ENCODE data around the gene PDZD7.

DNA sequence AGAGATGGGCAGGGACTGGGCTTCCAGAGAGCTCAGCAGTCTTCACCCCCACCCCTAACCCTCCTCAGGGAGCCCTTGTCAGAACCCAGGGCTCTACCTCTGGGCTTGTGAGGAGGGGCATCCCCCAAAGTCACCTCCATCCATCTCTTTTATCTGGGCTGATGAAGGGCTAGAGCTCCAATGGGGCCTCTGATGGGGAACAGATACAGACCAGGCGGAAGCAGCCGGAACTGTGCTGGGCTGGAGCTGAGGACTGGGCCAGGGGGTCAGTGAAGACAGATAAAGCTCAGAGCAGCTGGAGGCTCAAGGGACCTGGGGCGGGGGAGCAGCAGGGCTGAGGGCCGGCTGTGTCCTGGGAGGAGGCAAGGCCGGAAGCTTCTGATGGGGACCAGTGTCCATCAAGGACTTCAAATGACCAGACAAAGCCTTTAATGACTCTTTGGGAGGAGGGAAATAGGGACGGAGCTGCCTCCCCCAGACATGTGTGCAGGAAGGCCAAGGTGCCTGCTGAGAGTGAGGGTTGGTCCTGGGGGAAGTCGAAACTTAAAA is 41.0 kb upstream of the PDZD7 start:
- TF ChIP-seq, protein P1, sequence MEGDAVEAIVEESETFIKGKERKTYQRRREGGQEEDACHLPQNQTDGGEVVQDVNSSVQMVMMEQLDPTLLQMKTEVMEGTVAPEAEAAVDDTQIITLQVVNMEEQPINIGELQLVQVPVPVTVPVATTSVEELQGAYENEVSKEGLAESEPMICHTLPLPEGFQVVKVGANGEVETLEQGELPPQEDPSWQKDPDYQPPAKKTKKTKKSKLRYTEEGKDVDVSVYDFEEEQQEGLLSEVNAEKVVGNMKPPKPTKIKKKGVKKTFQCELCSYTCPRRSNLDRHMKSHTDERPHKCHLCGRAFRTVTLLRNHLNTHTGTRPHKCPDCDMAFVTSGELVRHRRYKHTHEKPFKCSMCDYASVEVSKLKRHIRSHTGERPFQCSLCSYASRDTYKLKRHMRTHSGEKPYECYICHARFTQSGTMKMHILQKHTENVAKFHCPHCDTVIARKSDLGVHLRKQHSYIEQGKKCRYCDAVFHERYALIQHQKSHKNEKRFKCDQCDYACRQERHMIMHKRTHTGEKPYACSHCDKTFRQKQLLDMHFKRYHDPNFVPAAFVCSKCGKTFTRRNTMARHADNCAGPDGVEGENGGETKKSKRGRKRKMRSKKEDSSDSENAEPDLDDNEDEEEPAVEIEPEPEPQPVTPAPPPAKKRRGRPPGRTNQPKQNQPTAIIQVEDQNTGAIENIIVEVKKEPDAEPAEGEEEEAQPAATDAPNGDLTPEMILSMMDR (IDR thresholded peaks at IDR 0.05 in 8 of 11, conservative IDR thresholded peaks at IDR 0.05 in 3 of 11): no peak
- TF ChIP-seq POLR2A (IDR thresholded peaks at IDR 0.05): no peak

Data from spleen (tissue), 7 donors.